GM06990 (cell line): ENCODE data around the gene SWT1.

Experiments
- DNase-seq: peaks from one replicate; pipeline ENCODE4 v3.0.0-alpha.2; 2011; ENCODE audit not compliant: insufficient read length; ENCODE audit errors: extremely low read depth
- H3K27me3 ChIP-seq: replicated peaks from 2 replicates; pipeline ENCODE4 v1.6.0; 2011; ENCODE audit warnings: low read length; ENCODE audit not compliant: control insufficient read depth, insufficient read depth
- H3K36me3 ChIP-seq: 2 replicates; pipeline ENCODE4 v1.5.1; 2011; ENCODE audit warnings: low read length; ENCODE audit not compliant: control insufficient read depth, insufficient read depth
- H3K4me3 ChIP-seq: replicated peaks from 2 replicates; pipeline ENCODE4 v1.5.1; 2011; ENCODE audit warnings: low read depth, mild to moderate bottlenecking, control low read depth, low read length
- TF ChIP-seq, protein P1 (sequence below): IDR thresholded peaks from 2 replicates; pipeline ENCODE4 v1.5.1; 2011; ENCODE audit warnings: low read length, control low read depth, mild to moderate bottlenecking, inconsistent platforms; ENCODE audit not compliant: insufficient read depth, poor library complexity, severe bottlenecking

Gene SWT1

DNA sequence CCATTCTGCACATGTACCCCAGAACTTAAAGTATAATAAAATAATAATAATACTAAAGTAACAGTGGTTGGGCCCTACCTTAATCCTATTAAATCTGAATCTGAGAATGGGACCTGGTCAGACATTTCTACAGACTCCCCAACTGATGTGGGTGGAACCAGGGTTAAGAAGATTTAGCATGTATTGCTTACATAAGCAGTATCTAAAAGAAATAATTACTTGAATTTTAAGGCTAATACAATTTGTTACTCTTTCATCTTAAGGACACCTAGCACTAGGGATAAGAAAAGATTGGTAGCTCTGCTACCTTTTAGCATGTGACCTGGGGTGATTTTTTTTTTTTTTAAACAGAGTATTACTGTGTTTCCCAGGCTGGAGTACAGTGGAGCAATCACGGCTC is 80.7 kb downstream of the SWT1 start:
- TF ChIP-seq, protein P1, sequence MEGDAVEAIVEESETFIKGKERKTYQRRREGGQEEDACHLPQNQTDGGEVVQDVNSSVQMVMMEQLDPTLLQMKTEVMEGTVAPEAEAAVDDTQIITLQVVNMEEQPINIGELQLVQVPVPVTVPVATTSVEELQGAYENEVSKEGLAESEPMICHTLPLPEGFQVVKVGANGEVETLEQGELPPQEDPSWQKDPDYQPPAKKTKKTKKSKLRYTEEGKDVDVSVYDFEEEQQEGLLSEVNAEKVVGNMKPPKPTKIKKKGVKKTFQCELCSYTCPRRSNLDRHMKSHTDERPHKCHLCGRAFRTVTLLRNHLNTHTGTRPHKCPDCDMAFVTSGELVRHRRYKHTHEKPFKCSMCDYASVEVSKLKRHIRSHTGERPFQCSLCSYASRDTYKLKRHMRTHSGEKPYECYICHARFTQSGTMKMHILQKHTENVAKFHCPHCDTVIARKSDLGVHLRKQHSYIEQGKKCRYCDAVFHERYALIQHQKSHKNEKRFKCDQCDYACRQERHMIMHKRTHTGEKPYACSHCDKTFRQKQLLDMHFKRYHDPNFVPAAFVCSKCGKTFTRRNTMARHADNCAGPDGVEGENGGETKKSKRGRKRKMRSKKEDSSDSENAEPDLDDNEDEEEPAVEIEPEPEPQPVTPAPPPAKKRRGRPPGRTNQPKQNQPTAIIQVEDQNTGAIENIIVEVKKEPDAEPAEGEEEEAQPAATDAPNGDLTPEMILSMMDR: no peak
- no peak overlapping the region for H3K4me3 ChIP-seq
- H3K27me3 ChIP-seq: no peaks in the 10 kb centered on the region
- no peak for DNase-seq
- H3K36me3 ChIP-seq: no peaks in the 10 kb centered on the region

DNA sequence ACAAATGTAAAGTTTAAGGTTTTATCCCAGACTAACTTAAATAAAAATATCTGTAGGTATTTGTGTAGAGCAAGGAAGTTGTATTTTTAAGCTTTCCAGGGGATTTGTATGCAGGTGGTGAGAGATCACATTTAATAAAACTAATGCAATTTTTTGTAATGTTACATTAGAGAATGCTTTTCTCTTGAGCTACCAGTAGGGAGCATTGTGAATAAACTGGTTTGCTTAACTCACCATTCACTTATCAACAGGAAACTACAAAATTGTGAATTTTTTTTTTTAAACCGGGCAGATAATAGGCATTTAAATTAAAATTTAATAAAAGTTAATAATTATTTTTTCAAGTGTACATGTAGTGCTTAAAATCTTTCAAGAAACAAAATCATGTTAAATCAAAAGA is 81.5 kb downstream of the SWT1 start:
- H3K4me3 ChIP-seq: no peak overlapping the region
- no peaks in the 10 kb centered on the region for H3K36me3 ChIP-seq
- DNase-seq: no peak
- H3K27me3 ChIP-seq: no peaks in the 10 kb centered on the region
- TF ChIP-seq, protein P1: peak; percentile 22

DNA sequence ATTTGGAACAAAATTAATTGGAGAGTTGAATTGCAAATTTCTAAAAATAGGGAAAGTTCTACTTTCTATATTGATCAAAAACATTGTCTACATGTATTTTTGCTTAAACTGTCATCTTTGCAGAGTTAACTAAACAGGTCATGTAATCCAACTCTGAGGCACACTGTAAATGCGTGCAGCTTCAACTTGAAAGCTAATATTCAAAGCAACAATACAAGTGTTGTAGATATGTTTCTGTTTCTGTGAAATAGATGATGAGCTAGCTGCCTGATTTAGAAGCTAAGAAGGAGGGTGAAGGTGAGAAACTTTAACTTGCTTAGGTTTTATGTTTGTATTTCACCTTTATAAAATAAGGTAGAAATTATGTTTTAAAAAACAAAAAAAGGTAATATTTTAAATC is 82.9 kb downstream of the SWT1 start:
- no peaks in the 10 kb centered on the region for H3K27me3 ChIP-seq
- TF ChIP-seq, protein P1: no peak
- H3K36me3 ChIP-seq: no peaks in the 10 kb centered on the region
- DNase-seq: no peak
- H3K4me3 ChIP-seq: no peak overlapping the region

DNA sequence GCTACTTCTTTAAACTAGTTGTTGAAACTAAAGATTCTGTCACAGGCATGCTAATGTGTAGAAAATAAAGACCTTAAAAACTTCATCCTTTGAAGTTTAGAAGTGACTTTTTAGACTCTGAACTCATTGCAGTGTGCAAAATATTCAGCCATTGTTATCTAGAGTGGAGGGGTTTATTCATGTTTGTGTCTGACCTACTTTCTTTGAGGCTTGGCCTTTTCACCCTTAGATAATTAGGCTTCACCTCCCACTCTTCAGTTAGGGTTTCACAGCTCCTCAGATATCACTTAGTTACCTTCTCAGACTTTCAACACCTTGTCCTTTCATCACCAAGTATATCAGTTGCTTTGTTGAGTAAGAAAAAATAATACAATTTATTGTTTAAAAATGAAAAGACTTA is 84.2 kb downstream of the SWT1 start:
- no peak for DNase-seq
- TF ChIP-seq, protein P1: no peak
- no peaks in the 10 kb centered on the region for H3K27me3 ChIP-seq
- H3K4me3 ChIP-seq: no peak overlapping the region
- no peaks in the 10 kb centered on the region for H3K36me3 ChIP-seq

DNA sequence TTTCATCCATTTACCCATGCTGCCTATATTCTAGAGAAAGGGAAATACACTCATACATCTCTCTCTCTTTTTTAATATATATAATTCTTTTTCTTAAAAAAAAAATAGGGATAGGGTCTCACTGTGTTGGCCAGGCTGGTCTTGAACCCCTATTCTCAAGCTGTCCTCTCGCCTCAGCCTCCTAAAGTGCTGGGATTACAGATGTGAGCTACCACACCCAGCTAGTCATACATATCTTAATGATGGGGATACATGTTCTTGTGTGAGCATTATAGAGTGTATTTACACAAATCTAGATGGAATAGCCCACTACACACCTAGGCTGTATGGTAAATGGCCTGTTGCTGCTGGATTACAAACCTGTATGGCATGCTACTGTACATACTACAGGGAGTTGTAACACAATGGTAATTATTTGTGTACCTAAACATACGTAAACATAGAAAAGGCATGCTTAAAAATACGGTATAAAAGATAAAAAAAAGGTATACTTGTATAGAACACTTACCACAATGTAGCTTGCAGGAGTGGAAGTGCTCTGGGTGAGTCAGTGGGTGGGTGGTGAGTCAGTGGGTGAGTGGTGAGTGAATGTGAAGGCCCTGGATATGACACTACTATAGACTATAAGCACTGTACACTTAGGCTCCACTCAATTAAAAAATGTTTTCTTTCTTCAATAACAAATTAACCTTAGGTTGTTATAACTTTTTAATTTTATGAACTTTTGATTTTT is 87.2 kb downstream of the SWT1 start:
- no peak overlapping the region for H3K4me3 ChIP-seq
- TF ChIP-seq, protein P1: no peak
- H3K27me3 ChIP-seq: no peaks in the 10 kb centered on the region
- no peaks in the 10 kb centered on the region for H3K36me3 ChIP-seq
- DNase-seq: no peak

DNA sequence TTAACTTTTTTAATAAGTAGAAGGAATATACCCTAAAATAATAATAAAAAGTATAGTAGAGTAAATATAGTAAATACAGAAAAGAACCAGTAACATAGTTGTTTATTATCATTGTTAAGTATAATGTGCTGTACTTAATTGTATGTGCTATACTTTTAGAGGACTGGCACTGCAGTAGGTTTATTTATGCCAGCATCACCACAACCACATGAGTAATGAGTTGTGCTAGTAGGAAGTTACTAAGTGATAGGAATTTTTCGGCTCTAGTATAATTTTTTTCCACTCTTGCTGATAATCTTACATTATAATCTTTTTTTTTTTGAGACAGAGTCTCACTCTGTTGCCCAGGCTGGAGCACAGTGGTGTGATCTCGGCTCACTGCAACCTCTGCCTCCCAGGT is 88.5 kb downstream of the SWT1 start:
- TF ChIP-seq, protein P1: no peak
- Histone ChIP-seq H3K4me3 (no peak overlapping the region), H3K27me3 (no peaks in the 10 kb centered on the region), H3K36me3 (no peaks in the 10 kb centered on the region)
- DNase-seq: no peak
